NCI-H2171 treated with DMSO at 0.1 percent for 48 hours (cell line): ENCODE results near the gene PBX4.

Experiments used
- DNase-seq: peaks from one replicate; lab custom pipeline; 2025; lab: John Stamatoyannopoulos, UW

The PBX4 gene

DNA sequence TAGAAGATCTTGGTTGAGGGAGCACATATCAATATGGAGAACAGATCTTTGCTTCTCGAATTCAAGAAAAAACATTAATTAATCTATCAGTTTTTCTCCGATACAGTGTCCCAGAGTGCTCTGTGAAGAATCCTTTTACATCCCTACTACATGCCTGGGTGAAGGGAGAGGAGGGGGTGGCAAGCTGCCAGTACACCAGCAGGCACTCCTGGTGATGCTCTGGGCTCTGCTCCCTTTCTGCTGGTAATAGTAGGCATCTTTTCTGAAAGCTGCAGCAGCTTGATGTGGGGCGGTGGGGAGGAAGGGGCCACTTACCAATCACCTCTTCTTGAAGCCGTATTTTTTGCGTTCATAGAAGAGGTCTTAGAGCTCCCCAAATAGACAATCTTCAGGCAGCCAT is 30.7 kb downstream of the PBX4 start:
- DNase-seq, result peak; percentile 80

DNA sequence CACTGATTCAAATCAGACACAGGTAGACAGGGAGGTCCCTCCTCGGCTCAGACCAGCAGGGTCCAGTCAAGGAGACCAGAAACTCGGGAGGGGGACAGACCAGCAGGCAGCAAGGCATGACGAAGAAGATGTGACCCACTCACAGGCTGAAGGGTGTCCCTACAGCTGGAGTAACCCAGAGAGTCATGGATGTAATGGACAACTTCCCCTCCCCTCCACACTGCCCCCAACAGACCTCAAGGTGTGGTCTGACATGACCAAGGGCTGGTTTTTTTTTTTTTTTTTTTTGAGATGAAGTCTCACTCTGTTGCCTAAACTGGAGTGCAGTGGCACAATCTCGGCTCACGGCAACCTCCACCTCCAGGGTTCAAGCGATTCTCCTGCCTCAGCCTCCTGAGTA is 34.1 kb downstream of the PBX4 start:
- DNase-seq, result no peak

DNA sequence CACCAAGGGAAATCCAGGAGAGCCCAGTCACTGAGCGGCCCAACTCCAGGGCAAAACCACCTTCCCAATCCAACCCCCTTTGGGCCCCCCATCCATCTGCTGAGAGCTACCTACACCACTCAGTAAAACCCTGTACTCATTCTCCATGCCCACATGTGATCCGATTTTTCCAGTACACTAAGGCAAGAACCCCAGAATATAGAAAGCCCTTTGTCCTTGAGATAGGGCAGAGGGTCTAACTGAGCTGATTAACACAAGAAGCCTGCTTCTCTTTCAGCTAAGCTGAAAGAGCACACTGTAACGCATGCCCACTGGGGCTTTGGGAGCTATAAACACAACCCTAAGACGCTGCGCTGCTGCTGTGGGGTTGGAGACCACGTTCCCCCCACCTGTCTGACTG is 36.0 kb downstream of the PBX4 start:
- no peak for DNase-seq

DNA sequence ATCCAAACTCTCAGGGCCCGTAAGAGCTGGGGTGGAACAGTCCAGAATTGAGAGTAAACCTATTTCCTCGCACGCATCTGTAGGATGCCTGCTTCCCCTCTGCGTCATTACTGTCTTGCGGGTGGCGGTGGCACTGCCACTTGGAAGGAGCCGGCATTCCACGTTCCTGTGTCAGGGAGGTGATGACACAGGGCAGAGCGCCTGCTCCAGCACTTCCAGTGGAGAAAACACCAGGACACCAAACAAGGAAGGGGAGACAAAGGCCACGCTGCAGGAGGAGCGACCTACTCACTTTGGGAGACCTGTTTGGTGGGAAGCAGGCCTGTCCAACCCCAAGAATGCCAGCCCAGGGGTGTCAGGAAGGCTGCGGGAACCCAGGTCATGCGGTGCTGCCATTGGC is 37.1 kb downstream of the PBX4 start:
- DNase-seq, result no peak

DNA sequence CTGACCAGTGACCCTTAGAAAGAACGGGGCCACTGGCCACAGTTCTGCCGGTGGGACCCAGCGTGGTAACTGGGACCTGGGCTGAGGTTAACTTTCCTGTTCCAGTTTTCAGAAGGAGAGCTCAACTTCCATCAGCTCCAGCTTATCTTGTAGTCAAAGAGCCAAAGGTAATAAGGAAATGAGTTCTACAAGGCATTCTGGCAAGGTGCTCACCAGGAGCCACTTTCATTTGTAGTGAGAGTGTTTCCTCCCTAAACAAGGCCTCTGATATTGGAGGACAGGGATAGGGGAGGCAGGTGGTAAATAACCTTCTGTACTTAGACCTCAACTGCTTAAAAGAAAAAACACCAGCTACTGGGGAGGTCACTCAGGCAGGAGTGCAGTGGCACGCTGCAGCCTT is 38.1 kb downstream of the PBX4 start:
- no peak for DNase-seq

DNA sequence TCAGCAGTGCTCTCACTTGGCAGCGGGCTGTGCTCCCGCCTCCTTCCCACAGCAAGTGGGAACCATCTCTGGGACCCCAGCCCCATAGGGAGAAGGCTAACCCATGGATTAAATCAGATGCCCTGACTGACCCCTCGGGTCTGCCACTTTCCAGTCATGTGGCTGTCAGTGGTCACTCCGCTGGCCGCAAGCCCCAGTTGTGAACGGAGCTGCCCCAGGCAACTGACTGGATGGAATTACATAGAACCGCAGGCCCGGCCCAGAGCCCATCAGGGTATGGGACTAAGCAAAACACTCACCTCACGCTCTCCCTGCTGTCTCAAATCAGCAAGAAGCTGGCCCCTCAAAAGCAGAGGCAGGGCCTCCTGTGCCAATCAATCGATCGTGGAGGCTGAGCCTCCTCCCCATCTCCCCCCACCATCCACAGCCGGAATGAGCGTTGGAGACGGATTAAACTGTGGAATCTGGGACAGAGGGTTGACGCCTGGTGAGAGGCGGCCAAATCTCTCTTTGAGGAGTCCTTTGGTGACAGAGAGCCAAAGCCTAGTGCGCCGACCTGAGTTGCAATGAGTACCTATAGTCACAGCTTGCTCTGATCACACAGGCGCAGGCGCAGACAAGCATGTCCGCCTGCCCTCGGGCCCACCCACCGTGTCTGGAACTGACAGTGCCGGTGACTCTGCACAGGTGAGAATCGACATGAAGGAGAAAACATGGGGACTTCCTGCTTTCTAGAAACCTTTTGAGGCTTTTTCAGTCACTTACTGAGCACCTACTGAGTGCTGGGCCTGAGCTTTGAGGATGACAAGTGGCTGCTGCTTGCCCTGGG is 38.7 kb downstream of the PBX4 start:
- no peak for DNase-seq

DNA sequence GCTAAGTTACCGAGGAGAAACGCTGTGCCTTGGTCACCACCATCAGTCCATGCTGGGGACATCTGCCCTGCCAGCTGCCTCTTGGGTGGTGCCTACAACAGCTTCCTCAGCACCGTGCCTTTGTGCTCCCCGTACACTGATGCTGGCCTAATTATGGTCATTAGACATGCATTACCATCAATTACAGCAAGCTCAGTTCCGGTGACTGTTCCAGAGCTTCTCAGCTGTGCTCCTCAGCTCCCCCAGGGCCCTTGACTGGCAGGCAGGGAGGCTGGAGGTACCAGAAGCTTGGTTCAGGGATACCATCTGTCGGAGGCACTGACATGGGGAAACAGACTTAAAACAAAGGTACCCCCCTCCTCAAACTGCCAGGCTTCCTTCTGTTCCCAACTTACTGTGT is 40.2 kb downstream of the PBX4 start:
- DNase-seq, result peak; percentile 93

DNA sequence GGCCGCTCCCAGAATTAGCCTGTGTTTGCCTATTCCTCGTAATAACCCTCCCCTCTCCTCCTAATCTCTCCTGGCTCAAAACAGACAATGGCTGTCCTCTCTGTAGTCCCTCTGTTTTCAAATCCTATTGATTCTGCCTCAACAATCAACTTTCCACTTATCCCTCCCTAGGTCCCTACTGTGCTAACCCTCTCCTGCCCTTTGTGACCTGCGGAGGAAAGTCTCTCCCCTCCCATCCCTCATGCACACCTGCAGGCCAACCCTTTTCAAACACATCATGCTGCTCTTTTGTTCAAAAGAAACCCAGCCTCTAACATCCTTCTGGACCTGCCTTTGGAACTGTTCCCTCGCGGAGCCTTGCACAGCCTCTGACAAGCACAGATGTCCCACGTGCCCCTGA is 43.1 kb downstream of the PBX4 start:
- DNase-seq, result no peak

DNA sequence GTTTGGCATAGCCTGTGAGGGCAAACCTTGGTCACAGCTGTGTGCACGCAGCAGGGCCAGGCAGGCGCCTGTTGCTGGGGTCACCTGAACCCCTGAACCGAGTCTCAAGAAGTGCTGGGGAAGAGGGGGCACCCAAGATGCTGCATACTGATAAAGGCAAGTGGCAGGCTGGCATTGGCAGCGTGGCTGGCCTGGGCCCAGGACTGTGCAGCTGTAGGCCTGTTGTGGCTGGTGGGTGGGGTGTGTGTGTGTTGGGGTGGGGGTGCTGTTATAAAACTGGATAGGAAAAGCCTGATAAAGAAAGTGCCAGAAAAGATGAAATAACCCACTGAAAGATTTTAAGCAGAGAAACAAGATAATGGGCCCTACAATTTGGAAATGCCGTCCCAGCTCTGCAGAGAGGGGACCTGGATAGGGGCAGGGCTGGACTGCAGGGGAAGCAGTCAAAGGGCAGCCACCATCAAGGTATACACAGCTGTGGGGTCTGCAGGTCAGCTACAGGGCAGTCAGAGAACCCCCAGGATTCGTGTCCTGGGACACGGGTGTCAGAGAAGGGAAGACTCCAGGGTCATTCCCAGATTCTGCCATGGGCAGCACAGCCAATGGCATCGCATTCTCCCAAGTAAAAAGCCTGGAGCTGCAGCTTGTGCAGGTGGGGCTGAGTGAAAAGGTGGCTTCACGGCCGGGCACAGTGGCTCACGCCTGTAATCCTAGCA is 47.3 kb downstream of the PBX4 start:
- DNase-seq, result no peak

DNA sequence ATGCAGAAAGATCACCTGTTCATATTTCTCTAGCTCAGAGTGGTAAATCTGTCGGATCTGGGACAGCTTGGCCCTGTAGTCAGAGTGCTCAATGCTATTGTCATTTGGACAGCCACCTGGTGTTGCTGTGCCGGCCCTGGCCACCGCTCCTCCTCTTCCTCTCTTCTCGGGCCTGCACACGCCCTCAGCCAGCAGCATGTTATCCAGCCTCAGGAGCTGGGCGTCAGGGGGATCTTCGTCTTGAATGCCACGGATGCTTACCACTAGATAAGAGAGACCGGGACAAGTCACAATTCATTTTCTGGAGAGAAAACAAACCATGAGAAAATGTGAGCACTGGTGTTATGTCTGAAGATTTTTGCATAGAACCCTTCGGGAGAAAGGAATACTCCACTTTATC is 47.9 kb downstream of the PBX4 start:
- DNase-seq, result no peak

DNA sequence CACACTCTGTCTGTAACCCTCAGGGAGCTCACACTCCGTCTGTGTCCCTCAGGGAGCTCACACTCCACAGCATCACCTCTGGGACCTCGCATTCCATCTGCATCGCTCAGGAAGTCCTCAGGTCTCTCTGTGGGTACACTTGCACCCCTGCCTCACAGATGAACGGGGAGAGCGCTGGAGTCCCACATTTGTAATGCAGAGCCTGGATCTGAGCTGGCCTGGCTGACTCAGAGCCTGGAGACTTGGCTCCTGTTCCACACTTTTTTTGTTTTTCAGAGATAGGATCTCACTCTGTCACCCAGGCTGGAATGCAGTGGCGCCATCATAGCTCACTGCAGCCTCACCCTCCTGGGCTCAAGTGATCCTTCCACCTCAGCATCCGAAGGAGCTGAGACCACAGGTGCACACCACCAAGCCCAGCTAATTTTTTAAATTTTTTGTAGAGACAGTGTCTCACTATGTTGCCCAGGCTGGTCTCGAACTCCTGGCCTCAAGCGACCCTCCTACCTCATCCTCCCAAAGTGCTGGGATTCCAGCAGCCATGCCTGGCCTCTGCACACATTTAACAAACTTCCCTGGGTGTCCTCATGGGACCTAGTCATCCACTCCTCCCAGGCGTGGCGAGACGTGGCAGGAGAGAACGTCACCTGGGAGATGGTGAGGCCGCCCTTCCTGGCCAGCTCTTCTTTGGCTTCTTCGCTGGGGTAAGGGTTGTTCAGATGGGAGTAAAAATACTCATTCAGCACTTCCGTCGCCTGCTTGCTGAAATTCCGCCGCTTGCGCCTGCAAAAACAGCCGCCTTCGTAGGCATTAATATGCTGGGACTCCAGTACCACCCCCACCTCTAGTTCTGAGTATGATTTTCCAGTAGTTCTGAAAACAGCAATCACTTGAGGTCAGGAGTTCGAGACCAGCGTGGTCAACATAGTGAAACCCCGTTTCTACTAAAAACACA is 49.4 kb downstream of the PBX4 start:
- DNase-seq, result no peak

DNA sequence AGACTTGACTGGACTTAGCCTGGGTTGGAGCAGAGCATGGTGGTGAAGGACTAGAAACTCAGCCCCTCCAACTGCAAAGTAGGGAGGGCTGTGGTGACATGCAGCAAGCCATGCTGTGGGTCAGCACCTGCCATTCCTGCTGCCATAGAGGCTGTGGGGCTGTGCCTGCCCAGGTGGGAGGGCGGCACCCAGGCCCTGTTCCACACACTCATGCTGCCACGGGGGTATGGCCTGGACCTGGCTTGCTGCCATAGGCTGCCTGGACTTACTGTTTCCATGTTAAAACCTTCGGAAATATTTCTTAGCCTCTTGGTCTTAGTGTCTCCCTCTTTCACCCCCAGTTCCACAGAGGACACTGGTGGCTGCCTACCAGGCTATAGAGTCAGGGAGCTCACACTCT is 51.1 kb downstream of the PBX4 start:
- no peak for DNase-seq

DNA sequence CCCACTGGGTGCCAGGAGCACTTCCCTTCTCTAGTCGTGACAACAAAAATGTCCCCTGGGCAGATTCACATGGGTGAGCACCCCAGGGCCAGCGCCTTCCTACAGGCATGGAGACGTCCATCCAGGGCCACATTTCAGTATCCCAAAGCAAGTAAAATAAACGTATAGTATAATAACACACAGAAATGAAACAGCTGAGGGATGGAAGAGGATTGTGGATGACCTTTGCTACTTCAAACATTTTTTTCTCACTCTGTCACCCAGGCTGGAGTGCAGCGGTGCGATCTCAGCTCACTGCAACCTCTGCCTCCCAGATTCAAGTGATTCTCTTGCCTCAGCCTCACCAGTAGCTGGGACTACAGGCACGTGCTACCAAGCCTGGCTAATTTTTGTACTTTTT is 52.2 kb downstream of the PBX4 start:
- DNase-seq, result no peak

DNA sequence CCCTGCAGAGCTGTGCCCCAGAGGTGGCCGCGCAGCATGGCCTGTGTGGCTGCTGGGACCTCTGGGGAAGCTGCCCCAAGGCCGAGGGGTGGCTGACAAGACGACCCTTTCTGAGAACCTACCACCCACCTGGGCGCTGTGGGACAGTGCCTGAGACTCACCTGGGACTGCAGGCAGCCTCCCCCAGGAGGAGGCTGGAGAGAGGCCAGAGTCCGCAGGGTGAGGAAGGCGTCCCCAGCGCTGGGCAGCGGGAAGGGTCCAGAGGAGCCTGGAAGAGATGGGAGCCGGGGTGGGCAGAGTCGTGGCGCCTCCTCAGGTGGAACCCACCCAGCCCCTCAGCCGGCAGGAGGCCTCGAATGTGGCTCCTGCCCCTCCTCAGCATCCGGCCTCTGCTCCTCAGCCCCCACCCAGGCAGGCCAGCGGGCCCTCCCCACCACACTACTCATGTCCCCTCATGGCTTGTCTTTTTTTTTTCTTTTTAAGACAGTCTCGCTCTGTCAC is 55.1 kb downstream of the PBX4 start:
- no peak for DNase-seq

DNA sequence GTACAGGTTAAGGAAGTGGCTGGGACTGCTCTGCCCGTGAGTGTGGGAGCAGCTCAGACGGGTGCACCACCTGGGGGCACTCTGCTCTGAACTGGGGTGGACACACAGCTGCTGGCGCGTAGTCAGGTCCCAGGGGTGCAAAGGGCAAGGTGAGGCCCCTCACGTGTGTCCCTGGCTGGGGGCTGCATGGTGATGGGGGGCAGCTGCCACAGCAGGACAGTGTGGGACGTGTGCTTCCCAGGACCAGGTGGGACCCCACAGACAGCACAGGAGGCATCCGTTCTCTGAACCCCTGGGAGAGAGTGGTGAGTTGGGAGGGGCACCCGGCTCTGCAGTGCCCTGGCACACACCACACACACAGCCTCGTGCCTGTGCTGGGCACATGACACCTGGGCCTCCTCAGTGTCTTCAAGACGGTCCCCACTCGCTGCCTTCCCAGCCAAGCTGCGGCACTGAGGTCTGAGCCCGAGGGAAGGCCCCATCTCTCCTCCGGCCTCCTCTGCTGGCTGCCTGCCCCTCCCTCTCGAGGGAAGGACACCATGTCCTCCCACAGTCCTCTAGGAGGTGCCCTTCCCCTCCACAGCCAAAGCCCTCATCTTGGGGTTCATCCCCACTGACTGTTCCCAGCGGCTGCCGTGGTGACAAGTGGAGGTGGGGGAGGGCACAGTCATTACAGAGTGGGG is 55.7 kb downstream of the PBX4 start:
- DNase-seq, result no peak

DNA sequence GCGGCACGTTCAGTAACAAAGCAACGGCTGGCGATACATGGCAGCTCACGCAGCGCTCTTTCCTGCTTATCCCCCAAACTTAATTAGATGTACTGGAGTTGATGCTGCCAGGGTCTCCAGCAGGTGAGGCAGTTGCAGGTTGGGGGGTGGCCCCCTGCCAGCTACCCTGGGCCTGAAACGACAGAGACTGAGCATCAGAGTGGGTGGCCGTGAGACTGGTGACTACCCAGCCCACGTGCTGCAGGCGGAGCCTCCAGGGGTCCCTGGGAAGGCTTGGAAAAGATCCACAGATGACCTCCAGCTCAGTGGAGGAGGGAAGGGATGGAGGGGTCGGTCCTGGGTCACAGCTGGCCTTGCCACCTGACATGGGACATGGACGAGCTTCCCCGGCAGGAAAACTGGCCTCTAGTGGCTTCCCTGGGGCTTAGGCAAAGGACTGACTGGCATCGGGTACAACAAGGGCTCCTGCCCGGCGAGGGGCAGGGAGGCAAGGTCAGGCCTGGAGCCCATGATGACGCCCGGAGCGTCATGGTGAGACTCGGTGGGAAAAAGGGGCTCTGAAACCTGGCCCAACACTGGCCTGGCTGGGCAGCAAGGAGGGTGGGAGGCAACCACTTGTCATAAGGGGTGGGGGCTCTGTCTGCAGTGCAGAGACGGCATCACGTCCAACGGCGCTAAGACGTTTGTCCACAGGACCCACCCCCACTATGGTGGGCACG is 56.4 kb downstream of the PBX4 start:
- no peak for DNase-seq

DNA sequence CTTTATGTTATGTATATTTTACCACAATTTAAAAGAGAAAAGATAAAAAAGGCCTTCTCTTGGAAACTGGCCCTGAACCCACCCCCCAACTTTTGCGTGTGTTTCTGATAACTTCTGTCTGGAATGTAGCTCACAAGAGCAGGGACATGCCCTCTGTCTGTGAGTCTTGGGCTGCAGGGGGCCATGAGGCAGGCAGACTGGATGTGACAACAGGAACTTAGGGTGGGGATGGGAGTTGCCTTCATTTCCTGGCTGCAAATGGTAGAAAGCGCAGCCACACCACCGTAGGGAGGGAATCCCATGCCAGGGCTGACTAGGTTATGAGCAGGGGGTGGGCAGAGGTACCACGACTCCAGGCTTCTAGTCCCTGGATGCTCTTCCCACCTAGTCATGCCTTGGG is 58.6 kb downstream of the PBX4 start:
- no peak for DNase-seq

DNA sequence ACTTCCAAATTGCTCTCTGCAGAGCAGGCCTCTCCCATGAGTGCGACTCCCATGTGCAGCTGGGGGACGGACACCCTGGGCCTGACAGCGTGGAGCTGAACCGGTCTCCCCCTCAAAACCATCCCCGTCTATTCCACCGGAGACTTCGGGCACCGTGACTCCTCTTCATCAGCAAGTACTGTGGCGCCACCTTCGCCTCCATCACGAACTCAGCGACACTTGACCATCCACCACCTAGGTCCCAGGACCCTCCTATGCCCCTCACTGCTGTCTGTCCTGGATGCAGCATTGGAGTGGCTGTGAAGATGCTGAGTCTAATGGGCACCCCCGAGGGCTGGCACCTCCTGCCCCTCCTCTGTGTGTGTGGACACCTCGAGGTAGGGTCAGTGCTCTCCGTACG is 59.9 kb downstream of the PBX4 start:
- DNase-seq, result no peak

DNA sequence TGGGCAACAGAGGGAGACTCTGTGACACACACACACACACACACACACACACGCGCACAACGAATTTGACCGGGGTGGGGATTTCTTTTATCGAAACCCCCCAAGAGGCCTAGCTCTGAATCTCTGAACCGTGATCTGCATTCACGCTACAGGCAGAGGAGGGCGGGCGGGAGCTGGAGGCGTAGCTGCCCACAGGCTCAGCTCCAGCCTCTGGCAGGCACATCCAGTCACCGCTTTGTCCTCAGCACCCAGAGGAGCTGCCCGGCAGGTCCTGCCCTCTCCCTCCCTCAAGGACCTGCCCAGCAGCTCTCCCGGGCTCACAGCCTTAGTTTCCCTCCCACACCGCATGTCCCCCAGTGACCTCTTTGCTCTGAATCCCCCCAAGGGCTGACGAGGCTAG is 60.4 kb downstream of the PBX4 start:
- DNase-seq, result no peak

DNA sequence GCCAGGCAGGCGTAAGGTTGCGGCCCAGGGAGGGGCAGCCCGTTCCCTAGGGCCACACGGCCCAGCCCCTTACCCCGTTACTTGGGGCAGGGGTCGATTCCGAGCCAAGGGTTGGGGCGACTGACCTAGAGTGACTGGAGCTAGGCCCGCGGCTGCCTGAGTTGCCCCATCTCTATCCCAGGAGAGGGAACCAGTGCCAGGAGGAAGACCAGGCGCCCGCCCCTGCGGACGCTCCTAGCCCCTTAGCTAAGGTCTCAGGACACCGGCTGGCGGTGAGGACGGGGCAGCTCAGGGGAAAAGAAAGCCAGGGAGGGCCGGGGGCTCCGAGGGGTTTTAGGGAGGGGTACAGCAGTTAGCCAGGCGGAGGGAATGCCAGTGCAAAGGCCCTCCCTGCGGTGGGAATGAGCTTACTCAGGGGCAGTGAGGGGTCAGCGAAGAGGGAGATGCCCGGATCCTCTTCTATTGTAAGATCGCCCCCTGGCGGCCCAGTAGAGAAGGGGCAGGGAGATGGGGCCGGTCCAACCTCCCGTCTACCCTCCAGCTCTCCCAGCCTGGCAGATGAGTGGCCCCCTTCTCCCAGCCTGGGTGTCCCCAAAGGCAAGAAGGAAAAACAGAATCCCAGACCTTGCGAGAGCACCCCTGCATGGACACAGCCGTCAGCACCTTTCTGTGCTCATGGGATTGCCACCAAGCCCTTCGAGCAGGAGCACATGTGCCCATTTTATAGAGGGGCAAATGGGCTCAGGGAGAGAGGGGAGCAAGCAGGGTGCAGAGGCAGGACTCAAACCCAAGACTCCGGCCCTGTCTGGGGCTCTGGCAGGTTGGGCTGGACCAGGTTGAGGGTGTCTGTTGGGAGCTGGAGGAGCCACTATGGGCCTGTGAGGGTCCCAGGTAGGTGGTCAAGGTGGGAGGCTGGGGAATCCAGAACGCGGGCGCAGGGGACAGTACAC is 64.1 kb downstream of the PBX4 start:
- no peak for DNase-seq
